Cardiac fibroblast (primary cell): ENCODE results near the gene MT4.
A peak's percentile ranks its signal among the peaks of the same experiment; 100 is the strongest.

Experiments
- DNase-seq, 2 donors: peaks; one replicate each; pipeline versions ENCODE4 v3.0.0 to v3.0.0-alpha.2; 2010; ENCODE audit warnings: low read depth in 2 of 2
- H3K4me3 ChIP-seq, 2 donors: replicated peaks in 1 of 2; 1 replicate in 1 of 2; 2 replicates in 1 of 2; pipeline ENCODE4 v1.5.1; 2011; ENCODE audit warnings: low read depth in 2 of 2, low read length in 2 of 2, mild to moderate bottlenecking in 2 of 2, moderate library complexity in 1 of 2
- CTCF ChIP-seq: IDR thresholded peaks from one replicate; pipeline ENCODE4 v1.5.1; 2011; ENCODE audit warnings: low read depth, mild to moderate bottlenecking, low read length, inconsistent platforms

MT4 gene

GRCh38 chr16:56525236-56525635, 39.6 kb upstream of the MT4 start:
- H3K4me3 ChIP-seq, result no peak overlapping the region
- DNase-seq, result peak; percentile 43 to 71
- TF ChIP-seq CTCF, result no peak

DNA sequence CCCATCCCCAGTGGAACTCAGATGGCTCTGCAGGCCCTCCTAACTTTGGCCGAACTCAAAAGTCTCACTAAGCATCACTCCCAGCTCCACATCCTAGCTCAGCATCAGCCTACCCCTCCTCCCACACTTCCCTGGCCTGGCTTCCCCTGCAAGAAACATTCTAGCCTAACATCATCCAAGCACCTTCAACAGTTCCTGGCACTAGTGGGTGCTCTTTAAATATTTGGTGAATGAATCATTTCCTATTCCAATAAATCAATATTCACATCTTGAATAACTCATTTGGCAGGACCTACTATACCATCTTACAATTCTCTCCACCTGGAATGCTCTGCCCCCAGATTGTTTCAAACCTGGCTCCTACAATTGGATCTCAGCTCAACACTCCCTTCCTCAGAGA, 34.0 kb upstream of the MT4 start:
- TF ChIP-seq CTCF, result no peak
- no peak overlapping the region for H3K4me3 ChIP-seq
- DNase-seq, result no peak

DNA sequence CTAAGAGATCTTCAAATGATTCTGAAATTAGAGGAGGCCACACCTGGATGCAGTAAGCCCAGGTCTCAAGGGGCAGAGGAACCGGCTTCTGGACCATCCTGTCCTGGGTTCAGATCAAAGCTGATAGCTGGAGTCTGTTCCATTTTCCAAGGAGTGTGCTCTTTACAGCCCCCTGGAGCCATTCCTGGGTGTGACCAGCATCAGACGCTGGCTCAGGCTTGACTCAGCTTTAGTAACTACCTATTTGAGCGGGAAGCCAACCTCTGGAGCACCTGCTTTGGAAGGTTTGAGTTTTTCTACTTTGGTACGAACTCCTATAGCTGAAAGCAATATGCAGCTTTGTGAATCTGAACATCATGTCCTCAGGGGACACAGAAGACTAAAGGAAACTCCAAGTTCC, 32.2 kb upstream of the MT4 start:
- no peak for TF ChIP-seq CTCF
- no peak for DNase-seq
- H3K4me3 ChIP-seq, result no peak overlapping the region

- no peak for DNase-seq
- no peak overlapping the region for H3K4me3 ChIP-seq
- no peak for TF ChIP-seq CTCF
Measured at GRCh38 chr16:56534847-56535383, 30.0 kb upstream of the MT4 start.

- no peak overlapping the region for H3K4me3 ChIP-seq
- DNase-seq, result no peak
- TF ChIP-seq CTCF, result no peak
Measured at GRCh38 chr16:56538331-56538730, 26.5 kb upstream of the MT4 start.

GRCh38 chr16:56539656-56540055, 25.2 kb upstream of the MT4 start:
- H3K4me3 ChIP-seq, result no peak overlapping the region
- TF ChIP-seq CTCF, result no peak
- peak in 1 of 2 donors; percentile 32 for DNase-seq

DNA sequence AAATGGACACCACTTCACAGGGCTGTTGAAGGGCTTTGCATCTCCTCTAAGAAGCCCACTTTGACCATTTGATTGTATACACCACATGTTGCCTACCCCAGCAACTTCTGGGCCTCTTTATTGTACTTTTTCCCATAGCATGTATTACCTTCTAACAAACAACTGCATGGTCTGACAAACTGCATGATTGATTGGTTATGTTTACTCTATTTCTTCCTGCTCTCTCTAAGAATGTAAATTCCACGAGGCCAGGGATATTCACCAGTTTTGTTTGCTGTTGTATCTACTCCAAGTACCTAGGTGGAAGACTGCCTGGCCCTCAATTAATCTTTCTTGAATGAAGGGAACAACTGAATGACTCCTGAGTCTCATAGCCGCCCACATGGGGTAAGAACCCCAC, 22.8 kb upstream of the MT4 start:
- TF ChIP-seq CTCF, result no peak
- DNase-seq, result no peak
- H3K4me3 ChIP-seq, result no peak overlapping the region
